GM20431 (cell line): Measurements from ENCODE around the gene HOXD4.

ENCODE experiments used
- in situ Hi-C: fragments of 300-500 bp; cut with MseI, MboI; formaldehyde crosslinking; loops from one replicate; pipeline ENCODE4 v1.15.0; 2020; ENCODE audit warnings: low sequenced_read_pairs; ENCODE audit not compliant: unreplicated experiment

Gene HOXD4

DNA sequence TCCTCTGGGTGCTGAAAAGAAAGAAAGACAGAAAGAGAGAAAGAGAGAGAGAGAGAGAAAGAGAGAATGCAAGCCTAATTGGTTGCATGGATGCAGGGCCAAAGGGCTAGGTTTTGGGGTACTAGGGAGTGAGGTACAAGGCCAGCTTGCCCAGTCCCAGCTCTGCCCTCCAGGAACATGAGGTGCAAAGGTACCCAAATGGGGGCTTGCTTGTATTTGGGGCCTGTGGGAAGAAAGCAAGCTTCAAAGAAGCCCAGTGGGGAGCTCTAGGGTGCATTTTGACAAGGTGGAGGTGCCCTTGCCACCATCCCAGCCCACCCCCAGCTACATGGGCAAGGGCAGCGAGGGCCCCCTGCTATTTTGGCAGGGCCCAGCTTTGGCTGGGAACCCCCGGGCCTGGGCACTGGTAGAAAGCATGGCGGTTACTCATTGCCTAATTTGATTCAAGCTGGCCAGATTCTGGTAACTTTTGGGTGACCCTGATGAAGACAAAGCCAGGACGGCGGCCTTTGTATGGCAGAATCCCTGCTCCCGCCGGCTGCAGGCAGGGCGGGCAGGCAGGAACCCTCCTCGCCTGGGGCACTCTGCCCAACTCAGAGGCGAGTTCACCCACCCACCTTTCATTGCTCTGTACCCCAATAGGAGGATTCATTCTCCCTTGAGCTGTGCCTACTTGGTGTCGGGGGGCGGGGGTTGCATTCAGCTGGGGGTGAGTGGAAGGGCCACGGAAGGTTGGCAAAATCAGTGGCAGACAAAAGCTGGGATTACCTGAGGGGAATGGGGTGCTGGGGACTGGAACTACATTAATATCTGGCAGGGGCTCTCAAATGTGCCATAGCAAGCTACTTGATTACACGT lies 537 bp upstream of the HOXD4 start:
- in situ Hi-C loops: no loop called here

DNA sequence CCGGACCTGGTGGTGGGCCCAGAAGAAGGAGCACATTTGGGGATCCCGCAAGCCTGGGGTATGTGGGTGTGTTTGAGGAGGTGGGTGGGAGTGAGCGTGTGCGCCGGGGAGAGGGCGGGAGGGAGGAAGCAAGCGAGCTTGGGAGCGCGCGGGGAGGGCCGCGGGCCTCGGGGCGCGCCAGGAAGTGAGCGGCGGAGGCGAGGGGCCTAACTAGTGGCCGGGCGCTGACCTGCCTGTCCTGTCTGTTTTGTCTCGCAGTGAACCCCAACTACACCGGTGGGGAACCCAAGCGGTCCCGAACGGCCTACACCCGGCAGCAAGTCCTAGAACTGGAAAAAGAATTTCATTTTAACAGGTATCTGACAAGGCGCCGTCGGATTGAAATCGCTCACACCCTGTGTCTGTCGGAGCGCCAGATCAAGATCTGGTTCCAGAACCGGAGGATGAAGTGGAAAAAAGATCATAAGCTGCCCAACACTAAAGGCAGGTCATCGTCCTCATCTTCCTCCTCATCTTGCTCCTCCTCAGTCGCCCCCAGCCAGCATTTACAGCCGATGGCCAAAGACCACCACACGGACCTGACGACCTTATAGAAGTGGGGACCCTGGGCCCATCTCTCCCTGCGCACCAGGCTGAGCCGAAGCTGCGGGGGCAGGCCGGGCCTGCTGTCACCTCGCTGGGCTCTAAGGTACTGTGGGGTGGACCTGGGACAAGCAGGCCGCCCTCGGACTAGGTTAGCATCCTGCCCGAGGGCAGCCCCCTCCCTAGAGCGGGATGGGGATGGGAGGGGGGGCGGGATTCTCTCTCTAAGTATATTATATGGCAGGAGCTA lies 1.2 kb downstream of the HOXD4 start:
- in situ Hi-C loops: no loop called here

- in situ Hi-C loops: no loop called here
Observed at GRCh38 chr2:176154576-176155252, 3.4 kb downstream of the HOXD4 start.

GRCh38 chr2:176155356-176156044 lies 4.2 kb downstream of the HOXD4 start:
- in situ Hi-C loops: no loop called here

DNA sequence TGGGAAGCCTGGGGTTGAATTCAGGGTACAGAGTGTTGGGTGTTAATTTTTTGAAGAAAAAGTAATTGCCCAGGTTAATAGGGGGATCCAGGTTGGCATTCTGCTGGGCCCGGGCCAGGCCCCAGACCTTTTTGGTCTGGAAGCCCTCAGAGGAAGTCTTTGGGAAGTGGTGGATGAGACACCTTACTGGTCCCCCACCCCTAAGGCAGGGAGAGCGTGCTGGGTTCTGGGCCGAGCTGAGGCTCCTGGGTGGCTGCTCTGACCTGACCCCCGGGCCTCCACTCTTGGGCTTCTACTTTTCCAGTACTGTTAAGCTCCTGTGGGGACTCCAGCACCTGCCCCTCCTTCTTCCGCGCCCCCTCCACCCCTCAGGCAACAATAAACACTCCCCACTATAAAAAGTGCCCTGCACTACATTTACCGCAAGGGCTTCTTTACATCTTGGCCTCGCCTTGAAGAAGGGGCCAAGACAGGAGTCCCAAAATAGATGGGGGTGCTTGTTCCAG lies 5.0 kb downstream of the HOXD4 start:
- in situ Hi-C loops: no loop called here

GRCh38 chr2:176156807-176157498 lies 5.6 kb downstream of the HOXD4 start, which contains the start of gene HOXD3:
TSS of gene HOXD3 (plus strand) at chr2:176157307. CDS start at chr2:176169115, 11,808 bp downstream.
- in situ Hi-C loops: no loop called here

DNA sequence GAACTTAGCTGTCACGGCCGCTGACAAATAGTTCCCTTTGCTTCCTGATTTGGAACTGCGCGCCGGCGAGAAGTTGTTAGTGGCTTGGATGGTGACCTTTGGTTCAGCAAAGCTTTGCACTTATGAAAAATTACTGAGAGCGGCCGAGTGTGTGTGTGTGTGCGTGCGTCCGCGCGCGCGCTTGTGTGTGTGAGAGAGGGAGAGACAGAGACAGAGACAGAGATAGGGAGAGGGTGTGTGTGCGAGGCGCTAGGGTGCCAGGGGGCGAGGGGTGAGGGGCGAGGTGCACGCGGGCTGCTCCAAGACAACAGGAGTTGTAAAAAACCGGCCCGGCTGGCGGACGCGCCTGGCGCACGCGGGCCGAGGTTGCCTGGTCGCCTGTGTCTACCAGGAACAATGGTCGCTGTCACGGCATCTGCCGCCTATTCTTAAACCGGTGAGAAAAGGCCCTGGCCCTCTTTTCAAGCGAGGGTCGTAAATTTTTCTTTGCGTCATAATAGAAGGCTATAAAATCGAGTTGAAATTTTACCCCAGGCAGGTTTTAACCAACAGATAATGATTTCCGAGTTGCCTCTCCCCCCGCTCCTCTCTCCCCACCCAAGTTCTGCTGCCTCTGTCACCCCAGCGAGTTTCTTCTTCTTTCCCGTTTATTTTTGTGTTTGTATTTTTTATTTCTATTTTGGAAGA lies 6.3 kb downstream of the HOXD4 start:
- in situ Hi-C loops: no loop called here

DNA sequence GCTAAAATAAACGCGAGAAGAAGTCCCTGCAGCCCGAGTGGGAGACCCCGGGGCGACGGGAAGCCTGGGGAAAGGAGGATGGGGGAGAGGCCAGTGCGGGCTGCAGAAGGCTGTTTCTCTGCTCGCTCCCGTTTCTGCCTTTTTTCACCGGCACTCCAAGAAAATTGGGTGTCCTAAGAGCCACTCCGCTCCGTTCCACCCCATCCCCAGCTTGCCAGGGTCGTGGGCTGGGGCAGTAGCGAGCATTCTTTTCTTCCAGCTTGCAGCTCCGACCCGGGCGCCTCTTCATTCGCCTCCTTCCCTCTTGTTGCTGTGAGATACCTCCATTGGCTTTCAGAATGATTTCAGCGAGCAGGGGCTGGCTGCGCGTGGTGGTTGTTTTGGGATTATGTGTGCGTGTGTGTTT lies 6.8 kb downstream of the HOXD4 start:
- in situ Hi-C loops: no loop called here

DNA sequence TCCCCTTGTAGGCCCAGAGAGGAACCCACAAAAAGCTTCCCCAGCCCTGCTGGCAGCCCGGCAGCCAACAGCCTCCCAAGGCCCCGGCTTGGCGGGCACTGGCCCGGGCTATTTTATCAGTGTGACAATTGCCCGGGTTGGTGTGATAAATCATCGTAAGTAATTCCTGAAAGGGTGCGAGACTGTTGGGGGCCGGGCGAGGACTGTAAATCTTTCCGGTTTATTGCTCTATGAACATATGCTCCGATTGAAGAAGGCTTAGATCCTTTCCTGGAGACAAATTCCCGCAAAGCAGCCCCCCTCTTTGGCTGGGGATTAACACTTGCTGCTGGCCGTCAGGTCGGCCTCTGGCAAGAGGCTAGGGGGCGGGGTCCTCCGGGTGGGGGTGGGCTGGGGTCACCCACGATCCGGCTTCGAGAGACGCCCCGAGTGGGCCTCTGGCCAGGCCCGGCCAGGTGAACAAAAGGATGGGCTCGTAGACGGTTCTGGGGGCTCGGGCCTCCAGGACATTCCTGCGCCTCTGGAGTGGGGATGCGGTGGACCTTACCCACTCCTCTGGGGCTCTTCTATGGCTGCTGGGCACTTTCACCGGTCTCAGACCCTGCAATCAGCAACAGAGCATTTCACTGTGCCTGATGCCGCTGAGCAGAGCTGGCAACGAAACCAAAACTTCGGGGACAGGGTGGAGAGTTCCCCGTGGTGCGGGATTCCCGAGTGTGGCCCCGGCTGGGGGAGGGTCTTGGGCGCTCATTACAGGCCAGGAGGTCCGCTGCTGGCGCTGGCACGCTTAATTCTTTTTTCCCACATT lies 7.7 kb downstream of the HOXD4 start:
- in situ Hi-C loops: no loop called here

DNA sequence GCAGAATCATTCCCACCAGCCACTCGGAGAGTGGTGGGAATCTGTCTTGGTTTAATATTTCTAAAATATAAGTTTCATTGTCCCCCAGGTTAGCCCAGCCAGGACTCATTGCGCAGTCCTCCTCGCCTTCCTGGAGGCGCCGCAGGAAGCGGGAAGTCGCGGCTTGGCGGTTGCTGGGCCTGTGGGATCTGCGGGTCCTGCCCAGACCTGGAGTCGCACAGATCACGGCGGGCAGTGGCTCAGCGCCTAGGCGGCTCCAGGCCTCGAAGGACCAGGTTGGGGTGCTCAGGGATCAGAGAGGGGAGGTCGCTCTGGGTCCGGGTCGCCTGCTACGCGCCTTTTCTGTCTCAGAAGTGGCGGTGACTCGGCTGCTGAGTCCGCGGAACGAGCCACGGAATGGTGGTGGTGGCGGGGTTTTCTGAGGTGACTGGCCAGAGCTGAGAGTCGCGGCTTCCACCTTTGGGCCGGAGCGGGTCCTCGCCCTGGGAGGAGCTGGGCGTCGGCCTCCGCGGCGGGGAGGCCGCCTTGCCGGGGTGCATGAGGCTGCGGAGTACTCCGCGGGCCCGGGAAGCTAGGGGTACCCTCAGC lies 8.4 kb downstream of the HOXD4 start:
- in situ Hi-C loops: no loop called here

GRCh38 chr2:176160251-176160985 lies 9.1 kb downstream of the HOXD4 start:
- in situ Hi-C loops: no loop called here

DNA sequence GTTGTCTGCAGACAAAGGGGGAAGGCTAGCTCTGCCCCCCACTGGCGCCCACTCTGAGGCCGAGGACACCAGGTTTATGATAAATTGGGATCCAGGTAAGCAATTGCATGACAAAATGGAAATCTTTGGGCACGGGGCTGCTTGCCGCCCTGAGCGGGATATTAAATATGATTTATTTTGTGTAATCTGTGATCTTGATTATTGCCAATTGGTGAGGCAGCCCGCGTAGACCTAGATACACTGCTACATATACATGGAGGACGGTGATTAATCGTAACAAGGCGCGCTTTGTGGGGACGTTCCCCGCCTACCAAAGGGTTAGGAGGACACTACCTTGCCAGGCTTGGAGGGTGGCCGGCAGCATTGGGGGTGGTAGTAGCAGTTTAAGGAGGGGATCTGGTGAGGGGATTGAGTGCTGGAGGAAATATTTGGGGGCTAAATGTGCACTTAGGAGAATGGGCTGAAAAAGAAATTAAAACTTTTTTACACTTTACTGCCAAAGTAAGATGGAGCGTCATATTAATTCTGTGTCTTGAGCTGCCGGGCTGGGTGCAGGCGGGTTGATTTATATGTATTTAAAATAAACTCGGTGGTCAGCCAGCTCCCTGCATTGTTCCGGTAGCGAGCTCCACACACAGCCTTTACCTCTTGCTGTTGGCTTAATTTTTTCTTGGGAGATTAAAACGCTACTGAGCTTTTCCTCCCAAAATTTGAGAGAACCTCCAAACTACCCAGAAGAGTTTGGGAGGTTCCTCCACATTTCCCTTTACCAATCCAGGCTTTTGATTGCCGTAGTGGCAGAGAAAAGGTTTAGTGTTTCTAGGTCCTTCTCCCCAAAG lies 9.9 kb downstream of the HOXD4 start:
- in situ Hi-C loops: no loop called here

DNA sequence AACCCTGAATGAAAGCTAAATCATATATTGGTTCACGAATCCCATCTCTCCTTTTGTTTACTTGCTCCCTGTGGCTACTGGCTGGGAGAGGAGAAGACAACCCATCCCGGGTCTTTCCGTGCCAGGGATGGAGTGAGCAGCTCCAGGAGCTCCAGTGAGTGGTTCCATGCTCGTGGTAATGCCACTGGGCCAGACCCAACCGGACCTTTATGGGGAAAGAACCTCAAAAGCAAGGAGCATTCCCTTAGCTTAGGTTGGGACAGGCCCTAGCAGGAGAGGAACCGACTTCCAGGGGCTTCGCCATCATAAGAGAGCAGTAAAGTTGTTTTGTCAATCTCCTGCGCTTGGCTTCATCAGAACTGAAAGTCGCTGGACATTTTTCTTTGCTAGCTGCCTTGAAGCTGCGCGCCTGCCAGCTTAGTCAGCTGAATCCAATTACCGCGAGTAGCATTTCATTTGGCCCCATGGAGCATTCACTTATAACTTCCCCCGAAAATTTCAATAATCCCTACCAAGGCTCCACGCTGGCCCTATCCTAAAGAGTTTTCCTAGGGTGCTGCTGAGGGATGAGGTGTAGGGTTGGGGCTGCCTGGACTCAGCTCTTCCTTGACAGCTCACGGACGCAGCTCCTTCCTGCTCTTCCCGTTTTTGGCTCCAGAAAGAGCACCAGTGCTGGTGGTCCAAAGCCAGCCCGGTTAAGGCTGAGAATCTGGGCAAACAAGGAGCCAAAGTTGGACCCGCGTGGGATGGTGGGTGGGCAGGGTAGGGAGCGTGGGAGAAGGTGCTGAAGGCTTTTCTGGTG lies 10.7 kb downstream of the HOXD4 start:
- in situ Hi-C loops: no loop called here

GRCh38 chr2:176162911-176163671 lies 11.7 kb downstream of the HOXD4 start:
- in situ Hi-C loops: no loop called here

DNA sequence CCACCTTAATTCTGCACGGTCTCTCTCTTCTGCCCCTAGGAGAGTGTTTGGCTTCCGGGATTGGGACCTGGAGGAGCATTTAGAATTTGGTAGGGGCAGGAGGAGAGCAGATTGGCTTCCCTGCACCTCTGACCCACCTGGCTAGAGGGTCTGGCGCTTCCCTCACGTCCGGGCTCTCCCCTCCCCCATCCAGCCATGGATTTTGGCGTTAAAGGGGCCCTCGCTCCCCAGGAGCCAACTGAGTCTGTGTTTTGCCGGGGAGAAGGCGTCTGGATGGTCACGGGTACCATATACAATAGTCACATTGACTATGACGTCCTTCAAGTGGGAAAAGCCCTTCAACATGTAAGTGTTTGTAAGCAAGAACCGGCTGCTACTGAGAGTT lies 12.3 kb downstream of the HOXD4 start:
- in situ Hi-C loops: no loop called here
